ENCODE results near the gene MS4A14. TPM values are rescaled to one million over a fixed set of nuclear protein-coding genes. Genes with fewer than 3 reads are reported as not detected.
A peak's percentile ranks its signal among the peaks of the same experiment; 100 is the strongest.
"Not testable (repeated sequence)": the region's sequence is repeated elsewhere in the genome, so short reads cannot be mapped to it uniquely, and the experiment has no call there.

The MS4A14 gene
- total and polyA plus RNA-seq, 7 experiments from 2014 or later = 0.13 to 5.6 (median 0.37) TPM; not detected in 4

DNA sequence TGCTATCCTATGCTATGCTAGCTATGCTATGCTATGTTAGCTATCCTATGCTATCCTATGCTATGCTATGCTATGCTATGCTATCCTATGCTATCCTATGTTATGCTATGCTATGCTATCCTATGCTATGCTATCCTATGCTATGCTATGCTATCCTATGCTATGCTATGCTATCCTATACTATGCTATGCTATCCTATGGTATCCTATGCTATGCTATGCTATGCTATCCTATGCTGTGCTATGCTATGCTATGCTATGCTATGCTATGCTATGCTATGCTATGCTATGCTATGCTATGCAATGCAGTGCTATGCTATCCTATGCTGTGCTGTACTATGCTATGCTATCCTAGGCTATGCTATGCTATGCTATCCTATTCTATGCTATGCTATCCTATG lies 50.8 kb downstream of the MS4A14 start:
- intact Hi-C loops (cut with micrococcal nuclease) = loop anchor here in 1 of 2 donors (5.0 kb wide), 1 partner anchor 55 kb away; no protein-coding TSS in a partner anchor
- H3K27me3 Mint-ChIP-seq = no peaks in the 10 kb centered on the region
- CTCF ChIA-PET = no interaction called here

DNA sequence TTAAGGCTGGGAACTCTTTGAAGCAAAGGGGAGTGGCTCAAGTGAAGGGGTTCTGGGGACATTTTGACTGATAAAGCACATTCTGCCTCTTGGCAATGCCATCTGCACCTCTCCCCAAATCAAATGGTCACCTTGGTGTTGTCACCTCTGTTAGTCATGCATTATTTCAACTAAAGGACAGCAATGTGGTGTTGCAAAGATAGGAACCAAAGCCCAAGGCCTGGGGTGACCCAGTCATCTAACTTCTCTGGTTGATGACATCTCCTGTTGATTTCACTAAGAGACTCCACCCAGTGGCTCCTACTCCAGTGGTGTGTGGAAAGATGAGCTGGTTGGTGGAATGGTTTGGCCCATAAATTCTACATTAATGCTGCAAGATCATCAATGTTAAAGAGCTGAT lies 51.6 kb downstream of the MS4A14 start:
- CTCF ChIA-PET = no interaction called here
- Histone ChIP-seq H3K27ac (ENCODE audit: low read depth, low read length) (no peak overlapping the region), H3K4me3 (ENCODE audit: low read length) (no peak overlapping the region), H3K9me3 (ENCODE audit: control insufficient read depth in 2 of 3, low read length in 3 of 3) (no peaks in the 10 kb centered on the region), H3K36me3 (ENCODE audit: control insufficient read depth in 2 of 3, insufficient read depth in 3 of 3, low read length in 3 of 3) (no peaks in the 10 kb centered on the region), H3K4me1 (ENCODE audit: control insufficient read depth in 2 of 2, insufficient read depth in 2 of 2, low read length in 2 of 2) (peaks cover 6 to 10% of the 10 kb centered on the region in 2 donors), H3K27me3 (ENCODE audit: control insufficient read depth in 2 of 2, insufficient read depth in 2 of 2, low read length in 2 of 2) (no peaks in the 10 kb centered on the region)
- ATAC-seq (no peak), DNase-seq (no peak)
- Mint-ChIP-seq H3K4me1 (peaks cover 13 to 26% (median 19%) of the 10 kb centered on the region in 7 donors), H3K4me3 (peak overlapping the region in 1 of 10 donors; percentile 12), H3K27me3 (no peaks in the 10 kb centered on the region), H3K27ac (peak overlapping the region in 1 of 9 donors; percentile 32), H3K9me3 (peaks cover 0 to 11% (median 4%) of the 10 kb centered on the region in 11 donors), H3K36me3 (no peaks in the 10 kb centered on the region)
- POLR2A ChIA-PET = no interaction called here
- intact Hi-C loops (cut with micrococcal nuclease) = loop anchor here in 1 of 2 donors (5.0 kb wide), 1 partner anchor 54 kb away; no protein-coding TSS in a partner anchor

More for the DNA sequence above, 50.8 kb downstream of the MS4A14 start:
- ATAC-seq (no peak), DNase-seq (no peak)
- Mint-ChIP-seq H3K4me3 (peak overlapping the region in 5 of 10 donors; percentile 71 to 97 (median 90)), H3K36me3 (peaks cover 0 to 2% (median 0%) of the 10 kb centered on the region in 5 donors), H3K9me3 (peaks cover 0 to 9% (median 4%) of the 10 kb centered on the region in 11 donors), H3K27ac (peak overlapping the region in 6 of 9 donors; percentile 47 to 96 (median 89)), H3K4me1 (peaks cover 13 to 29% (median 19%) of the 10 kb centered on the region in 7 donors)
- no peaks in the 10 kb centered on the region for H3K9me3 ChIP-seq (ENCODE audit: control insufficient read depth in 2 of 3, low read length in 3 of 3)
- no peaks in the 10 kb centered on the region for H3K36me3 ChIP-seq (ENCODE audit: control insufficient read depth in 2 of 3, insufficient read depth in 3 of 3, low read length in 3 of 3)
- peak overlapping the region; percentile 46 for H3K4me3 ChIP-seq (ENCODE audit: low read length)
- no peak overlapping the region for H3K27ac ChIP-seq (ENCODE audit: low read depth, low read length)
- peaks cover 6 to 10% of the 10 kb centered on the region in 2 donors for H3K4me1 ChIP-seq (ENCODE audit: control insufficient read depth in 2 of 2, insufficient read depth in 2 of 2, low read length in 2 of 2)
- H3K27me3 ChIP-seq (ENCODE audit: control insufficient read depth in 2 of 2, insufficient read depth in 2 of 2, low read length in 2 of 2) = no peaks in the 10 kb centered on the region
- POLR2A ChIA-PET = no interaction called here

DNA sequence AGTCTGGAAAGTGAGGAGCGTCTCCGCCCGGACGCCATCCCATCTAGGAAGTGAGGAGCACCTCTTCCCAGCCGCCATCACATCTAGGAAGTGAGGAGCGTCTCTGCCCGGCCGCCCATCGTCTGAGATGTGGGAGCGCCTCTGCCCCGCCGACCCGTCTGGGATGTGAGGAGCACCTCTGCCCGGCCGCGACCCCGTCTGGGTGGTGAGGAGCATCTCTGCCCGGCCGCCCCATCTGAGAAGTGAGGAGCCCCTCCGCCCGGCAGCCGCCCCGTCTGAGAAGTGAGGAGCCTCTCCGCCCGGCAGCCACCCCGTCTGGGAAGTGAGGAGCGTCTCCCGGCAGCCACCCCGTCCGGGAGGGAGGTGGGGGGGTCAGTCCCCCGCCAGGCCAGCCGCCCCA lies 54.9 kb downstream of the MS4A14 start:
- H3K36me3 ChIP-seq (ENCODE audit: control insufficient read depth in 2 of 3, insufficient read depth in 3 of 3, low read length in 3 of 3); H3K27ac ChIP-seq (ENCODE audit: low read depth, low read length); ATAC-seq; H3K27me3 ChIP-seq (ENCODE audit: control insufficient read depth in 2 of 2, insufficient read depth in 2 of 2, low read length in 2 of 2); DNase-seq; intact Hi-C loops (cut with micrococcal nuclease); H3K36me3 Mint-ChIP-seq; H3K4me3 Mint-ChIP-seq; POLR2A ChIA-PET; H3K27ac Mint-ChIP-seq; CTCF ChIA-PET; H3K4me3 ChIP-seq (ENCODE audit: low read length); H3K9me3 ChIP-seq (ENCODE audit: control insufficient read depth in 2 of 3, low read length in 3 of 3); H3K27me3 Mint-ChIP-seq: not testable (repeated sequence)
- Mint-ChIP-seq H3K9me3 (peaks cover 0 to 11% (median 4%) of the 10 kb centered on the region in 11 donors), H3K4me1 (peaks cover 7 to 17% (median 12%) of the 10 kb centered on the region in 7 donors)
- peaks cover 5 to 15% of the 10 kb centered on the region in 2 donors for H3K4me1 ChIP-seq (ENCODE audit: control insufficient read depth in 2 of 2, insufficient read depth in 2 of 2, low read length in 2 of 2)

DNA sequence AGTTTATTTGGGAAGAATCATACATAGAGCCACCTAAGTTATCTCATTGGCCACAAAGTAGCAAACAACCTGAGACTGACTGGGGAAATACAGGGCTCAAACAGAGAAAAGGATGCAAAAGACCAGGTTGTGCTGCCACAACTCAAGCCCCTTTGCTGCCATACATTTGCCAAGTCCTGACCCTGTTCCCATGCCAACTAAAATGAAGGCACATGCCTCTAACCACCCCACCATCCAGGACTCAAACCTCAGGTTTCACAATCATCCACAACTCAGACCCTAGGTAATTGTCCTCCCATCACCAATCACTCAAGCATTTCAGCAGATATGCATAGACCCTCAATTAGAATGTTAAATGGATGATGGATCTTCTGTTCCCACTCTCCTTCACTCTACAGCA lies 58.0 kb downstream of the MS4A14 start:
- DNase-seq = no peak

DNA sequence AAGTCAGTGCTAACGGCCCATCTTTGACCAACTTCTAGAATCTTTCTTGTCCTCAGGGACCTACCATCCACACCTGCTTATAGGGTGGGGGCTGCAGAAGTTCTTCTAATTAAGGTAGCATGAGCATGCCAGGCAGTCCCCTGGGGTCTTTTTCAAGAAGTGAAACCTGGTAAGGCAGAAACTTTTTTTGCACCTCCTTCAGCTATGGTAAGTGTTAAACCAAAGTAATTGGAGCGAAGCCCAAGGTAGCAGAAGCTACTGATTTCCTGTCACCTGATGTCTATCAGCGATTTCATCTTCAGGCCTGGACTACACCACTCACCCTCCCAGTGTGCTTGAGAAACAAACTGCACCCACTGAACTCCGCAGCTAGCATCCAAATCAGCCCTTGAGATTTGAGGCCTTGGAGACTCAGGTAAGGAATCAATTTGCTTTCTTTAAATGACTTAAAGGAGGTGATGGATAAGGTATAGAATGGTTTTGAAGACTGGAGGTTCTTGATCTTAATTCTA lies 59.3 kb downstream of the MS4A14 start, which contains the start of gene MS4A1:
Gene MS4A1 (plus strand): TSS at position 317 of the 512 bp plus-strand sequence. CDS start 6,528 bp downstream, outside the sequence.
- peaks cover 0 to 2% (median 0%) of the 10 kb centered on the region in 11 donors for H3K9me3 Mint-ChIP-seq
- no peaks in the 10 kb centered on the region for H3K36me3 ChIP-seq (ENCODE audit: control insufficient read depth in 2 of 3, insufficient read depth in 3 of 3, low read length in 3 of 3)
- peaks cover 0 to 5% (median 0%) of the 10 kb centered on the region in 7 donors for H3K4me1 Mint-ChIP-seq
- H3K27me3 Mint-ChIP-seq = peaks cover 3 to 28% (median 6%) of the 10 kb centered on the region in 5 donors
- H3K4me3 Mint-ChIP-seq = no peak within 1 kb of the TSS
- H3K4me3 ChIP-seq (ENCODE audit: low read length) = no peak within 1 kb of the TSS
- intact Hi-C loops (cut with micrococcal nuclease) = no loop called here
- no peak within 1 kb of the TSS for H3K27ac Mint-ChIP-seq
- H3K9me3 ChIP-seq (ENCODE audit: control insufficient read depth in 2 of 3, low read length in 3 of 3) = no peaks in the 10 kb centered on the region
- POLR2A ChIA-PET = no interaction called here
- peaks cover 0 to 10% of the 10 kb centered on the region in 2 donors for H3K4me1 ChIP-seq (ENCODE audit: control insufficient read depth in 2 of 2, insufficient read depth in 2 of 2, low read length in 2 of 2)
- CTCF ChIA-PET = no interaction called here
- DNase-seq = no peak
- H3K36me3 Mint-ChIP-seq = no peaks in the 10 kb centered on the region
- ATAC-seq = peak; percentile 78
- H3K27ac ChIP-seq (ENCODE audit: low read depth, low read length) = no peak within 1 kb of the TSS
- H3K27me3 ChIP-seq (ENCODE audit: control insufficient read depth in 2 of 2, insufficient read depth in 2 of 2, low read length in 2 of 2) = no peaks in the 10 kb centered on the region

More for the DNA sequence above, 58.0 kb downstream of the MS4A14 start:
- no peak for ATAC-seq
- POLR2A ChIA-PET = no interaction called here
- no peak overlapping the region for H3K27ac Mint-ChIP-seq
- CTCF ChIA-PET = no interaction called here
- no peaks in the 10 kb centered on the region for H3K27me3 ChIP-seq (ENCODE audit: control insufficient read depth in 2 of 2, insufficient read depth in 2 of 2, low read length in 2 of 2)
- peaks cover 0 to 11% (median 4%) of the 10 kb centered on the region in 11 donors for H3K9me3 Mint-ChIP-seq
- H3K4me1 ChIP-seq (ENCODE audit: control insufficient read depth in 2 of 2, insufficient read depth in 2 of 2, low read length in 2 of 2) = peaks cover 0 to 10% of the 10 kb centered on the region in 2 donors
- H3K36me3 Mint-ChIP-seq = no peaks in the 10 kb centered on the region
- H3K9me3 ChIP-seq (ENCODE audit: control insufficient read depth in 2 of 3, low read length in 3 of 3) = no peaks in the 10 kb centered on the region
- no peak overlapping the region for H3K27ac ChIP-seq (ENCODE audit: low read depth, low read length)
- no peaks in the 10 kb centered on the region for H3K36me3 ChIP-seq (ENCODE audit: control insufficient read depth in 2 of 3, insufficient read depth in 3 of 3, low read length in 3 of 3)
- H3K27me3 Mint-ChIP-seq = peaks cover 3 to 25% (median 6%) of the 10 kb centered on the region in 5 donors
- H3K4me3 ChIP-seq (ENCODE audit: low read length) = no peak overlapping the region
- no peak overlapping the region for H3K4me3 Mint-ChIP-seq
- H3K4me1 Mint-ChIP-seq = peaks cover 0 to 5% (median 0%) of the 10 kb centered on the region in 7 donors
- intact Hi-C loops (cut with micrococcal nuclease) = no loop called here

DNA sequence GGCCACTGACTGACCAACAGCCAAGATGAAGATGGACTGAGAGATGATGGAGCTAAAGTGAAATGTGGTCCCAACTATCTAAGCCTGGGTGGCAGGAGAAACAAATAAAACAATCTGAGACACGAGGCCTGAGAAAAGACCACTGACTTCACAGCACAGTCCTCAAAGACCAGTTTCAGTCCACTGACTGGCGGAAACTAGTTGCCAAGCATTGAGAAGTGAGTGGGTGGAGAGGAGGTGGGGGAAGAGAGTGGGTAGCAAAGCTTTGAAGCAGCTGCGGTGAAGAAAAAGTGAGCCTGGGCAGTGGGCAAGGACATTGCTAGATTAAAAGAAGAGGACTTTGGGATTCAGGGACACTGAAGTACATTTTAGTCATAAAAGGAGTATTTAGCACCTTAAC lies 61.3 kb downstream of the MS4A14 start:
- peaks cover 0 to 10% of the 10 kb centered on the region in 2 donors for H3K4me1 ChIP-seq (ENCODE audit: control insufficient read depth in 2 of 2, insufficient read depth in 2 of 2, low read length in 2 of 2)
- H3K36me3 ChIP-seq (ENCODE audit: control insufficient read depth in 2 of 3, insufficient read depth in 3 of 3, low read length in 3 of 3) = no peaks in the 10 kb centered on the region
- CTCF ChIA-PET = no interaction called here
- H3K27me3 ChIP-seq (ENCODE audit: control insufficient read depth in 2 of 2, insufficient read depth in 2 of 2, low read length in 2 of 2) = no peaks in the 10 kb centered on the region
- Mint-ChIP-seq H3K36me3 (no peaks in the 10 kb centered on the region), H3K4me1 (peaks cover 0 to 5% (median 0%) of the 10 kb centered on the region in 7 donors), H3K27me3 (peaks cover 3 to 28% (median 6%) of the 10 kb centered on the region in 5 donors), H3K4me3 (peak overlapping the region in 1 of 10 donors; percentile 9), H3K27ac (no peak overlapping the region), H3K9me3 (peaks cover 0 to 2% (median 0%) of the 10 kb centered on the region in 11 donors)
- H3K9me3 ChIP-seq (ENCODE audit: control insufficient read depth in 2 of 3, low read length in 3 of 3) = no peaks in the 10 kb centered on the region
- H3K4me3 ChIP-seq (ENCODE audit: low read length) = no peak overlapping the region
- POLR2A ChIA-PET = no interaction called here
- intact Hi-C loops (cut with micrococcal nuclease) = no loop called here
- DNase-seq (no peak), ATAC-seq (no peak)
- no peak overlapping the region for H3K27ac ChIP-seq (ENCODE audit: low read depth, low read length)

DNA sequence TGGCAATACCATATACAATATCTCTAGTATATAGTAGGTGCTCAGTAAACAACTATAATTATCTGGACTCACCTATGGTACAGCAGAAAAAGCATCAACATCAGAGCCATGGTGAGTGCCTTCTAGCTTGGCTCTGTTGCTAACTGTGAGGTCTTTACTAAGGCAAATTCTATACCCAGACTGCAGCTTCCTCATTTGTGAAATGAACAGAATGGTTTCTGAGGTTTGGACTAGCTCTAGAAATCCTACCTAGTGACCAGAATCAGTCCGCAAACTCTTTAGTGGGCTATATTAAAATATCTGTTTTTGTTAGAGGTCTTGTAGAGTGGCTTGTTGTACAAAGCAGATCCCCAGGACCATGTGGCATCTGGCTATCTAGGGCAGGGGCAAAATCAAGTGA lies 63.1 kb downstream of the MS4A14 start:
- Histone ChIP-seq H3K4me3 (ENCODE audit: low read length) (no peak overlapping the region), H3K27ac (ENCODE audit: low read depth, low read length) (no peak overlapping the region), H3K9me3 (ENCODE audit: control insufficient read depth in 2 of 3, low read length in 3 of 3) (no peaks in the 10 kb centered on the region), H3K36me3 (ENCODE audit: control insufficient read depth in 2 of 3, insufficient read depth in 3 of 3, low read length in 3 of 3) (no peaks in the 10 kb centered on the region), H3K4me1 (ENCODE audit: control insufficient read depth in 2 of 2, insufficient read depth in 2 of 2, low read length in 2 of 2) (peaks cover 0 to 10% of the 10 kb centered on the region in 2 donors), H3K27me3 (ENCODE audit: control insufficient read depth in 2 of 2, insufficient read depth in 2 of 2, low read length in 2 of 2) (no peaks in the 10 kb centered on the region)
- ATAC-seq (no peak), DNase-seq (no peak)
- ChIA-PET CTCF (no interaction called here), POLR2A (no interaction called here)
- Mint-ChIP-seq H3K4me3 (no peak overlapping the region), H3K9me3 (peaks cover 0 to 2% (median 0%) of the 10 kb centered on the region in 11 donors), H3K36me3 (no peaks in the 10 kb centered on the region), H3K27ac (no peak overlapping the region), H3K27me3 (peaks cover 4 to 22% (median 10%) of the 10 kb centered on the region in 5 donors), H3K4me1 (peaks cover 0 to 5% (median 0%) of the 10 kb centered on the region in 7 donors)
- intact Hi-C loops (cut with micrococcal nuclease) = no loop called here

All from naive thymus-derived CD4-positive, alpha-beta T cell (primary cell).